Thymus (tissue), 11 donors: ENCODE measurements around the gene ITIH4. TPM values are rescaled to one million over a fixed set of nuclear protein-coding genes. Genes with fewer than 3 reads are reported as not detected.

Experiments
- DNase-seq, 9 donors: peaks; one replicate each; pipeline ENCODE4 v3.0.0-alpha.2; 2013; ENCODE audit warnings: low spot score in 9 of 9, low read depth in 6 of 9, missing footprints in 1 of 9
- H3K27ac ChIP-seq, 2 donors: one replicate each; pipeline ENCODE4 v1.5.1; 2013; ENCODE audit warnings: control low read depth in 1 of 2, low read depth in 1 of 2, low read length in 1 of 2, mild to moderate bottlenecking in 1 of 2, moderate library complexity in 1 of 2
- H3K27me3 ChIP-seq, 2 donors: one replicate each; pipeline ENCODE4 v1.5.1; 2013; ENCODE audit warnings: low read length in 1 of 2; ENCODE audit not compliant: control insufficient read depth in 2 of 2, insufficient read depth in 1 of 2
- H3K36me3 ChIP-seq, 2 donors: one replicate each; pipeline ENCODE4 v1.5.1; 2013; ENCODE audit warnings: low read length in 1 of 2, mild to moderate bottlenecking in 1 of 2, moderate library complexity in 1 of 2; ENCODE audit not compliant: control insufficient read depth in 2 of 2, insufficient read depth in 2 of 2
- H3K4me1 ChIP-seq, 2 donors: one replicate each; pipeline ENCODE4 v1.5.1; 2013; ENCODE audit warnings: low read length in 2 of 2; ENCODE audit not compliant: control insufficient read depth in 2 of 2, insufficient read depth in 2 of 2
- H3K4me3 ChIP-seq, 2 donors: one replicate each; pipeline ENCODE4 v1.5.1; 2013; ENCODE audit warnings: low read length in 2 of 2, control low read depth in 1 of 2, mild to moderate bottlenecking in 1 of 2
- H3K9me3 ChIP-seq, 2 donors: one replicate each; pipeline ENCODE4 v1.5.1; 2013; ENCODE audit warnings: low read length in 1 of 2, mild to moderate bottlenecking in 1 of 2; ENCODE audit not compliant: control insufficient read depth in 2 of 2, insufficient read depth in 1 of 2
- WGBS: extraction: QIAGEN DNeasy Blood & Tissue Kit; methylation state at CpG from one replicate; pipeline ENCODE4 v1.1.7; 2013; 5-methylcytosine and 5-hydroxymethylcytosine counted together
- polyA plus RNA-seq: library from polyadenylated mRNA; stranded (reverse); fragments of 200-250 nt; gene quantifications from one replicate; pipeline ENCODE4 v1.2.3, GENCODE V29; 2013
- total RNA-seq: library from RNA; stranded (reverse); fragments of 120-200 nt; gene quantifications from one replicate; pipeline ENCODE4 v1.2.4, GENCODE V29; 2013
- donor health status: healthy.

ITIH4 gene
- total and polyA plus RNA-seq, 2 donors = 4.5 to 40.8 TPM

- WGBS = 66% methylated on average over 6 of the region's 6 CpGs
- Histone ChIP-seq H3K27me3 (no peaks in the 10 kb centered on the region), H3K9me3 (no peaks in the 10 kb centered on the region), H3K27ac (no peak overlapping the region), H3K36me3 (no peaks in the 10 kb centered on the region), H3K4me3 (no peak overlapping the region), H3K4me1 (peaks cover 10 to 27% of the 10 kb centered on the region in 2 donors)
- DNase-seq = no peak
These were observed 55.3 kb downstream of the ITIH4 start for GRCh38 chr3:52774901-52775864.

GRCh38 chr3:52774066-52774713, 56.3 kb downstream of the ITIH4 start:
- WGBS = 89% methylated on average over 8 of the region's 8 CpGs
- H3K36me3 ChIP-seq = no peaks in the 10 kb centered on the region
- H3K4me3 ChIP-seq = no peak overlapping the region
- no peak overlapping the region for H3K27ac ChIP-seq
- peaks cover 15 to 35% of the 10 kb centered on the region in 2 donors for H3K4me1 ChIP-seq
- DNase-seq = no peak
- H3K9me3 ChIP-seq = no peaks in the 10 kb centered on the region
- H3K27me3 ChIP-seq = no peaks in the 10 kb centered on the region

GRCh38 chr3:52773361-52774065, 57.0 kb downstream of the ITIH4 start:
- Histone ChIP-seq H3K4me3 (no peak overlapping the region), H3K27me3 (no peaks in the 10 kb centered on the region), H3K36me3 (no peaks in the 10 kb centered on the region), H3K27ac (no peak overlapping the region), H3K4me1 (peaks cover 15 to 35% of the 10 kb centered on the region in 2 donors), H3K9me3 (no peaks in the 10 kb centered on the region)
- no peak for DNase-seq
- 98% methylated on average over 13 of the region's 13 CpGs for WGBS

- WGBS = 98% methylated on average over 10 of the region's 10 CpGs
- Histone ChIP-seq H3K27ac (no peak overlapping the region), H3K9me3 (no peaks in the 10 kb centered on the region), H3K36me3 (peaks cover 0 to 10% of the 10 kb centered on the region in 2 donors), H3K4me1 (peaks cover 15 to 33% of the 10 kb centered on the region in 2 donors), H3K27me3 (no peaks in the 10 kb centered on the region), H3K4me3 (no peak overlapping the region)
- no peak for DNase-seq
These were observed 58.8 kb downstream of the ITIH4 start for GRCh38 chr3:52771702-52772101.

- 76% methylated on average over 5 of the region's 5 CpGs for WGBS
- no peak for DNase-seq
- Histone ChIP-seq H3K27me3 (no peaks in the 10 kb centered on the region), H3K4me1 (peaks cover 15 to 30% of the 10 kb centered on the region in 2 donors), H3K9me3 (no peaks in the 10 kb centered on the region), H3K36me3 (peaks cover 0 to 10% of the 10 kb centered on the region in 2 donors), H3K27ac (peak overlapping the region in 1 of 2 donors; percentile 73), H3K4me3 (peak overlapping the region; percentile 55 to 73)
These were observed 59.2 kb downstream of the ITIH4 start for GRCh38 chr3:52771334-52771681.

- WGBS = 1% methylated on average over 67 of the region's 67 CpGs
- peaks cover 0 to 14% of the 10 kb centered on the region in 2 donors for H3K36me3 ChIP-seq
- peak; percentile 36 to 86 (median 62) for DNase-seq
These were observed 59.8 kb downstream of the ITIH4 start, which contains the start of gene NEK4 for GRCh38 chr3:52770496-52771333. TSS of gene NEK4 (minus strand) at chr3:52770940. CDS start at chr3:52770746, 194 bp downstream.

GRCh38 chr3:52769786-52770455, 60.6 kb downstream of the ITIH4 start:
- 33% methylated on average over 13 of the region's 13 CpGs for WGBS
- H3K4me1 ChIP-seq = peaks cover 8 to 16% of the 10 kb centered on the region in 2 donors
- no peak overlapping the region for H3K27ac ChIP-seq
- H3K36me3 ChIP-seq = peaks cover 0 to 20% of the 10 kb centered on the region in 2 donors
- no peaks in the 10 kb centered on the region for H3K9me3 ChIP-seq
- DNase-seq = peak in 2 of 9 donors; percentile 5 to 24
- H3K27me3 ChIP-seq = no peaks in the 10 kb centered on the region
- peak overlapping the region; percentile 55 to 73 for H3K4me3 ChIP-seq

More at GRCh38 chr3:52770496-52771333, 59.8 kb downstream of the ITIH4 start, which contains the start of gene NEK4:
- H3K27me3 ChIP-seq = no peaks in the 10 kb centered on the region
- H3K4me3 ChIP-seq = peak within 1 kb of the TSS; percentile 55 to 73
- peak within 1 kb of the TSS; percentile 22 to 73 for H3K27ac ChIP-seq
- H3K9me3 ChIP-seq = no peaks in the 10 kb centered on the region
- peaks cover 12 to 24% of the 10 kb centered on the region in 2 donors for H3K4me1 ChIP-seq

GRCh38 chr3:52763466-52763865, 67.0 kb downstream of the ITIH4 start:
- Histone ChIP-seq H3K4me1 (no peaks in the 10 kb centered on the region), H3K27ac (no peak overlapping the region), H3K9me3 (no peaks in the 10 kb centered on the region), H3K36me3 (peaks cover 7 to 59% of the 10 kb centered on the region in 2 donors), H3K4me3 (no peak overlapping the region), H3K27me3 (no peaks in the 10 kb centered on the region)
- DNase-seq = no peak
- whole genome bisulfite sequencing = 98% methylated on average over 2 of the region's 2 CpGs
